NCI-H2227 (cell line): Measurements from ENCODE around the gene HERC3.

Source experiments
- DNase-seq: peaks from one replicate; lab custom pipeline; 2025; ENCODE audit not compliant: unreplicated experiment; lab: John Stamatoyannopoulos, UW

The HERC3 gene

DNA sequence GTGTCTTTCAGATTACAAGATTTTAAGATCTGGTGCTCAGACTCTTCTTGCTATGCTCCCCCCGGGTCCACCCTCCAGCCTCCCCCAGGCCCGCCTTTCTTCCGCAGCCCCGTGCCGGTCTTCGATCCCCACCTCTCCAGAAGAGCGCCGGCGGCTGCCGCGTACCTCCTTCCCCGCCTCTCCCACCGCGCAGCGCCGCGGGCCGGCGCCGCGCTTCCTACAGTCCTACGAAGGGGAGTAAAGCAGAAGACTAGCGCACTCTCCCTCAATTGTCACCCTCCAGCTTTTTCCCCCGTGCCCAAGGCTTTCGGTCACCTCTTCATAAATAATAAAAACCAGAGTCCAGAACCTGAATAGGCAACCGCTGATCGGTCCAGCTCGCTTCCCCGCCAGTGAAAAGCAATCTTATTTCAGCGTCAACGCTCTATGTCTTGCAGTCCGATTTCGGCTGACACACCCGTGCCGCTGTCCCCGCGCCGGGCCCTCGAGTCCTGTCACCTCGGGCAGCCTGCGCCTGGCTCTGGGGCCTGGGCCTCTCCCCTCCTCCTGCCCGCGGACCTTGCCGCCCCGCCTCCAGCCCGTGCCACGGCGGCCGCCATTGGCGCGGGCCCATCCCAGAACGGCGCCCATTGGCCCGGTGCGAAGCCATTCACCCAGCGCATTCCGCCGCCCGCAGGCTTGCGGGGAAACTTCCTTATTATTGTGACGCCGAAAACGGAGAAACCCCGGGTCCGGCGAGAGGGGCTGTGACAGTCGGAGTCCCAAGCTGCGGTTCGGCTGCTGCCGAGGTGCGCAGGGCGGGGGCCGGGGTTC lies at the start of gene HERC3:
HERC3 (plus strand) TSS at position 694 of the 813 bp plus-strand sequence. CDS start 13,344 bp downstream, outside the sequence.
- peak; percentile 88 for DNase-seq

DNA sequence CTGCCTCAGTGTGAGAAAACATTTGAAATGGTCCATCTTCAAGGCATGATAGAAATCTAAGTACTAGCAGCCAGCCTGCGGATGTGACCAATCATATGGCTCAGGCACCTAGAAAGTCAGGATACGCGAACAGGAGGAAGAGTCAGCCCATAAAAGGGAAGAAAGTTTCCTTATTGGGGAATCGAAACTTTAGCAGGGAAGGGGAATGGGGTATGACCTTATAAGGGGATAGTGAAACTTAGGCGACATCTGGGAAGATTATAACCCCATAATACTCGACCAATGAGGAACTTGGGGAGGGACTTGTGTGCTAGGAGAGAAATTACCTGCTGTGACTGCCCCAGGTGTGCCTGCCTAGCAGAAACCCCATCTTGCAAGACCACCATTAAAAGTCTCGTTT lies 42.5 kb upstream of the HERC3 start:
- DNase-seq: no peak

DNA sequence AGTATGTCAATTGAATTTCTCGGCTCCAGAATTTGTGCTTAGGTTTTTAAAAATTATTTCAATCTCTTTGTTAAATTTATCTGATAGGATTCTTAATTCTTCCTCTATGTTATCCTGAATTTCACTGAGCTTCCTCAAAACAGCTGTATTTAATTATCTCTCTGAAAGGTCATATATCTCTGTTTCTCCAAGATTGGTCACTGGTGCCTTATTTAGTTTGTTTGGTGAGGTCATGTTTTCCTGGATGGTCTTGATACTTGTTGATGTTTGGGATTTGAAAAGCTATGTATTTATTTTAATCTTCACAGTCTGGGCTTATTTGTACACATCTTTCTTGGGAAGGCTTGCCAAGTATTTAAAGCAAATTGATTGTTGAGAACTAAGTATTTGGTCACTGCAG lies 24.7 kb upstream of the HERC3 start:
- DNase-seq: no peak

DNA sequence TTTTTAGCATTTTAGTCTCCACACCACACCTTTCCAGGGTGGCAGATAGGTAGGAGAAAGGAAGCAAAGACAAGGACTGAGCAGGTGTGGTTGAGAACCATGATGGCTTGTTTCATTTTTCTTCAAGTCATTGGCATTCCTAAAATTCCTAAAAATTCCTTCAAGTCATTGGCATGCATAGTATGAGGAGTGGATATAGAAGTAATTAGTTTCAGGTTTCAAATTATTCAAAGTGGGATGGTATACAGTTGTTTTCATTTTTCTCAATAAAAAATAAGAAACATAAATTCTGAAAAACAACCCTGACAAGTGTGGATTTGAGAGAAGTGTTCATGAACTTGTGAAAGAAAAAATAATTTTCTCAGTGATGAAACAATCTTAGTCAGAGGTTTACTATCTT lies 22.3 kb upstream of the HERC3 start:
- DNase-seq: no peak

DNA sequence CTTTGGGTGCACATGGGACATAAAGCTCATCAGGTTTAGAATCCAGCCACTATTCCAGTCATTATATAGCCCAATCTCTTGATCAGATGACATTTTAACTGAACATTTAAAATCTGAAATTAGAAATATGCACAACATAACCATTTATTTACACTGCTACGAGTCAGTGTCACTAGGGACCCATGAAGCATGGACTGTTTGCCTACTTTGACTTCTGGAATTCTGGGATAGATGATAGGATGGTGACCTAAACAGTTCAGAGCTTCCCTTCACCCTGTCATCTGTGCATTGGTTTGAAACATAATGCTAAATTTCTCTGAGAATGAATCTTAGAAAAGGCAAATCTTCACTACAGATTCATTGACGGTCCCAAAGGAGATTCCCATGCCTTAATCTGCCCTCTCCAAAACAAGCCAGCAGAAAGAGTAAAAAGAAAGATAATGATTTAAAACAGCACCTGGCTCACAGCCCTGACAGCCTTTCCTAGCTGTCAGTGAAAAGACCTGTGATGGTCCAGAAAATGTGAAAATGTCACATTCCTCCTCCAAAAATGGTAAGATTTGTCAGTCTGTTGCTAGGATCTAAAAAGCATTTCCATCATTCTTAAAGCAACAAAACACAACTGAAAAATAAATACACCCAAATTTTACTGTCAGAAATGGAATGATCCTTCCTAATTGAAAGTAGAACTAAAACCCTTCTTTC lies 18.9 kb upstream of the HERC3 start:
- DNase-seq: no peak

DNA sequence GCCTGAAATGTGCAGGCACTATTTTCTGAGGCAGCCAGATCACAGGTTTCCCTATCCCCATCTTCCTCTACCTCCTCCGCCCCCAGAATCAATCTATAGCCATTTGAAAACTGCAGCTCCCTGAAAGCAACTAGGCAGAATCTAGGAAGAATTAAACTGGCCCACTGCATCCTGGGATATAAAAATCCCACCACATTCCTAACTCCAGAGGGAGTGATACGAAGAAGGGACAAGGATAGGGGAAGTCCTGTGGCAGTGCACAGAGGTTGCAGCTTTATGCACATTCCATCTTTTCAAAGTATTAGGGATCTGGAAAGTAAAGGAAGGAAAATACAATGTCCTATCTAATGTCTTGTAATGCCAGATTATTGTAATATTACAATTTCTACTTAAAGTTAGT lies 18.3 kb upstream of the HERC3 start:
- DNase-seq: no peak

DNA sequence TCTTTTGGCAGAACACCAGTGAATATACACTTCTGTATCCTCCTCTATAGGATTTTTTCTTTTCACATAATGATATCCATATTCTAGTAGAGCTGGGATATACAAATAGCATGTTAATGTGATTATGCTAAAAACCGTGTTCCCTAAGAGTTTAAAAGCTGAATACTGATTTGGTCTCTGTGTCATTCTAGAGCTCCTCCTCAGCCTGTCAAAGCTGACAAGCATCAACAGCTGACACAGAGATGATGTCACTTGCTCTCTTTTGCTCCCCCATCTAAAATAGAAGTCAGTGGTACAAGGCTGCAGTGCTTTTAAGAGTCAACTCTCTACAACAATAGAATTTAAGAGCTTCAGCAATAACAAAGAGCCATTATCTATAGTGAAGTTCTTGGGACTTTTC lies 17.1 kb upstream of the HERC3 start:
- no peak for DNase-seq

DNA sequence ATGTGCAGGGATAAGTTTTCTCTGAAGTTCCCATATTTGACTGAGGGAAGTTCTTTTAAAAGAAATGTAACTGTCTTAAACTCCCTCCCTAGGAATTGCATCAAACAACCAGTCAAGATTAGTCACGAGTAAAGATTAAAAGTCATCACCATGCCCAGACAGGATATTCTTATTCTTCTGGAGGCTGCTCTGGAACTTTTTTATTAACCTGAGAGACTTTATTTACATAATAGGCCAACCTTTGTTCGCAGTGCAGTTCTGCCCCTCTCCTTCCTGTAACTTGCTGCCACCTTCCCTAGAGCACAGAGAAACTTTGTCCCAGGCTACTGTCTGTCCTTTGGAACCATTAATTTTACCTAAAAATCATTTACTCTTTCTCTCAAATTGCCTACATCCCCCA lies 9.8 kb upstream of the HERC3 start:
- no peak for DNase-seq

DNA sequence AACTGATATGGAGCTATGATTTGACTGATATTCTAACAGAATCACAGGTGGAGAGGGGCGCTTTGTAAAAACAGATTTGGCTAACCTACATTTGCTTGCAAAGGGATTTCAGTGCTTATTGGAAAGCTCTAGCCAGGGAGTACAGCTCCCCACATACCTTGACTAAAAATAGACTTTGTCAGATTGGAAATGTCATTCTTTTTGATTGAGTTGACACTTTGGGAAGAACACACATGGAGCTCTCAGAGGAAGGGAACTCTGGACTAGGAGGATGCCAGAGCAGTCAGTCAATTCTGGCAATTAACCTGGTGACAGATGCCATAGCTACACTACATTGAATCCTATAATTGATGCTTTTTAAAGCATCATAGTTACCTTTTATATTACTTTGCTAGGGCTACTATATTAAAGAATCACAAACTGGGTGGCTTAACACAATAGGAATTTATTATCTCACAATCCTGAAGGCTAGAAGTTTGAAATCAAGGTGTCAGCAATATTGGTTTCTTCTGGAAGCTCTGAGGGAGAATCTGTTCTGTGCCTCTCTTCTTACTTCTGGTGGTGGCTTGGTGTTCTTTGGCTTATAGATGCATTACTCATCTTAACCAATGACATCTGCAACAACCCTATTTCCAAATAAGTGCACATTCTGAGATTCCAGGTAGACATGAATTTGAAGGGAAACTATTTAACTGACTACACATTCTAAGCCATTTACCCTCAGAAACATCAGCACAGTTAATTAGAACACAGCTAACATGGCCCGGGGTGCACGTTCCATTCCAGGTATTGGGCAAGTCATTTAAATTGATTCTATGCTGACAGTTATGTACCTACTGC lies 8.4 kb upstream of the HERC3 start:
- DNase-seq: no peak

DNA sequence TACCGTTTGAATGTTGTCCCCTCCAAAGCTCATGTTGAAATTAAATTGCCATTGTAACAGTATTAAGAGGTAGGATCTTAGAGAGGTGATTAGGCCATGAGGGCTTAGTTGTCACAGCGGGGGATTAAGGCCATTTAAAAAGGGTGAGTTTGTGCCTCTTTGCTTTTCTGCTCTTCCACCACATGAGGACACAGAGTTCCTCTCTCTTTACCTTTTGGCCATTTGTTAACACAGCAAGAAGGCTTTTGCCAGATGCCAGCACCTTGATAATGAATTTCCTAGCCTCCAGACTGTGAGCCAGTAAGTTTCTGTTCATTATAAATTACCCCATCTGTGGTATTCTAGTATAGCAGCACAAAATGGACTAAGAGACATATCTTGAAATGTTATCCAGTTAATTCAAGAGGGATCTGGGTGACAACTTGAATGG lies 7.8 kb upstream of the HERC3 start:
- no peak for DNase-seq

DNA sequence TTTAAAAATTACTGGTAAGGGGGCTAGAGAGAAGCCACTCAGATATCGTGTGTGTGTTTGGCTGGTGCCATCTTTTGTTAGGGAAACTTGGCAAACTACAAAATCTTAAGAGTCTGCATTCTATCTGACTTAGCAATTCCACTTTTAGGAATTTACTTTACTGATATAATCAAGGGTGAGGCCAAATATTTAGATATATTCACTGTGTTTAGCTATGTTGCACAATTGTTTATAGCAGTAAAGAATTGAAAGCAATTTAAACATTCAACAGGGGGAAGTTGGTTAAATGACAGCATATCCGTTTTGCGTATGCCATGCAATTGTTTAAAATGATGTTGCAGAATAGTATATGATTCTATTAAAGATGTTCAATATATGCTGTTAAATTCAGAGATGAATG lies 6.4 kb upstream of the HERC3 start:
- DNase-seq: no peak

DNA sequence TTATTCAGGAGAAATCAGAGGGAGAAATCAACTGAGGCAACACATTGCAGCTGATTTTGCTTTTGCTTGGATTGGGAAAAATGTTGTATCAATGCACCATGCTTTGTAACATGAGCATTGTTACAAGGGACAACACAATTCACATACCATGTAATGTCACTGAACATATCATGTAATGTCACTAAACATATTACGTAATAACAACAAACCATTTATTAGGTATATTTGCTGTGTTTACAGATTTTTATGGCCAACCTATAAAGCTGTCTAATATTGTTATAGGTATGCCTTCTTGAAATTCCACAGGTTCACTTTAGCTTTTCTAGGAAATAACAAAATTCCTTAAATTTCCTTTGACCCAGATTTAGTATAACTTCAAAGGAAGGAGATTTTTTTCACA lies 5.0 kb upstream of the HERC3 start:
- no peak for DNase-seq

DNA sequence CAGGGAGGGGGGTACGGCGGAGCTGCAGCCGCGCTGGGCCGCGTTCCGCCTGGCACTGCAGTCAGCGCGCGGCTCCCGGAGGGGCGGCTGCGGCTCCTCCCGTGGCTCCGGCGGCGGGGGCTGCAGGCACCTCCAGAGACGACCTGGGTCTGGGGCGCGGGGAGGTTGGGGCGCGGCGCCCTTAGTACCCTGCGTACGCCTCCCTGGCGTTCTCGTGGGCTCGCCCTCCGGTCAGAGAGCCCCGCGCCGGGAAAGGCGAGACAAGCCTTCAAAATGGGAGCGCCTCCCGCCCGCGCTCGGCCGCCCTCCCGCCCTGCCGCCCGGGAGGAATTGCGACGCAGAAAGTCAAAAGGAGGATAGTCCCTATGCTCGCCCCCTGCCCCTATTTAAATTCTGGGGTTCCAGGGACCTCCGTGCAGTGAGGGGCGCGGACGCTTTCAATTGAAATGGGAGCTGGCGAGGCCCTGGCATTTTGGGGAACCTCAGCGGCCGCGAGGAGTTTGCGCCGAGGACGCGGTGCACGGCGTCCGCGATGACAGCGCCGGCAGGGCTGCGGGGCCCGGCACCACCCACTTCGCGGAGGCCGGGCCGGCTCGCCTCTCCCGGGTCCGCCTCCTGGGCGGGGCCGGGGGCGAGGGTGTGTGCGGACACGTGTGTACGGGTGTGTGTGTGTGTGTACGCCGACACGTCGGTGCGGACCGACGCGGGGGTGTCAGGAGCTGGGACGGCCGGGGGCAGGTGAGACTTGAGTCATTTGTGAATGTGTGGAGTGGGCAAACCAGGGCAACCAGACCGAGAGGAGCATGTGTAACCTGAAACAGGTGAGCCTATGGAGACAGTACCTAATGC lies 544 bp downstream of the HERC3 start:
- DNase-seq: peak; percentile 85

DNA sequence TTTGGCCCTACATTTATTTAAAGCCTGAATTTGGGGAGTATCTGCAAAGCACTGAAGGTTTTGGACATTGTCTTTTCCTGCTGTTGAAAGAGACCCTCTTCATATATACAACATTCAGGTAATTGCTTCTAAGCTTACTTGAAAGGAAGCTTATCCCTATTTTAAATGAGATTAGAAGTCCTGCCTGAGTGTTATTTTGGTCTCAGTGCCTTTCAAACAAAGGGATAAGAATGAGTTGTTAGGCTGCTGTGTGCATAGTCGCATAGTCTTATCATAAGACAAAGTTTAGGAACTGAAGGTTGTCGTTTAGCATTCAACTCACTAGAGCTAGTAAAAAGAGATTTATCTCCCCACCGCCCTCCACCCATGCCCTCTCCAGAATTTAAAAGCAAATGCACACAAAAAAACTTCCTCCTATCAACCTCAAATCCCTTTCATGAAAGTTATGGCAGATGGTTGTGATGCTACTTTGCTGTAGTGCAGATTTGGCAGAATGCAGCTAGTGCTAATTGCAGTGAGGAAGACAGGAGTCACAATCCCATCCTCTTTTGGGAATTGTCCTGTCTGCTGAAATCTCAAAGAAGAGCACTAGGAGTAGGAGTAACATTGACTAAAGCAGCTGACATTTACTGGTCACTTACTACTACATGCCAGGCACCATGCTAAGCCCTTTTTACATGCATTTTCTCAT lies 5.8 kb downstream of the HERC3 start:
- no peak for DNase-seq

DNA sequence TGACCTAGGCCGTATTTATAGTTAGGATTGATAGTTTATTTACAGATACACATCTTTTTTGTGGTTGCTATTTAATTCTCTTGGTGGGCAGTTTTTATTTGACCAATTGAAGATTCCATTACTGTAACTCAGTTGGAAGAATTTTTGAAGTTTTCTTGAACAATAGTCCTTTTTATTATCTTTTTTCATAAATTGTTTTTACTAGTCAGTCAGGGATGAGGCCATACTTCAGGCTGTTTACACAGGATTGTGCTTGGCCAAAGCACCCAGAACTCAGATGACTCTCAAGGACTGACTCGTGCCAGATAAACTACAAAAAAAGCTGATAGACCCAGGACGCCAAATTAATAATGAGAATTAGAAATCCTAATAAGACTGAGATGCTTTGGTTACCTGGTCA lies 7.0 kb downstream of the HERC3 start:
- DNase-seq: no peak

DNA sequence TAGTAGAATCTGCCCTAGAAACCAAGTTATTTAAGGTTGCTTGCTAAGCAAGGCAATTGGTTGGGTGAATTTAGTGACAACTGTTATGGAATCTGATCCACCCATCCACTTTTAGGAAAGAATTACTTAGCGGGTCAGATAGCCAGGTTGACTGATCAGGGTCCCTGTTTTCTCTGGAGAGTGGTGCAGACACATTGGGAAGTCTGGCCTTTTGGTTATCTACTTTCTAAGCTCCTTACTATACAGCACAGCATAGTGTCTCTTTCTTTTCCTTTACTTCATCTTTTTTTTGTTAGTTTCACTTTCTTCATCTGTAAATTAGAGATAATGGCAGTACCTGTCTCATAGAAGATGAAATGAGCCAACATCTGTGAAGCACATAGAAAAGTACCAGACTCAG lies 7.4 kb downstream of the HERC3 start:
- no peak for DNase-seq

DNA sequence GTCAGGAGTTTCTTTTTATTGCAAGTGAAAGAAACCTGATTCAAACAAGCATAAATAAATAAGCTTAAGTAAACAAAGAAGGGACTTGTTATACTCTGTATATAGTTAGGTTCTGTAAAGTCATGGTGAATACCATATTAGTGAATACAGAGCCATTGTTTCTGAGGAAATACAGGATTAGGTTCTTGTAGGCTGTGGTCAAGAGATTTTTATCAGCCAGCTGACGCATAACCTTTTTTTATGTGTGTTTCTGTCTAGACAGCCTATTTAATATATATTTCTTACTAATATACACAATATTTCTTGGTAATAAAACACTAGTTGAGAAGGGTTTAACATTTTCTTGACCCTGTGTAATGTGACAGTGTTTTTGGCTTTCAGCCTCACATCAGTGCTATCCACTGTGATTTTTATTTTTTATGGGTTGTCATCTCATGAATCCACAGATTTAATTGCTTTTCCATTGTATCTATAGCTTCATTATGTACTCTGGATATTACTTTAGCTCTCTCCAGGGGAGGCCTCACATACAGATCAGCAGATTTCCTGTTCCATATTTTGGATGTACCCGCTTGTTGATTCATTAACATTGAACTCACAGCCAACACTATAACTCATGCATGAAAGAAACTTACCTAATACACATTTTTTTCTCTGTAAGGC lies 8.0 kb downstream of the HERC3 start:
- no peak for DNase-seq

DNA sequence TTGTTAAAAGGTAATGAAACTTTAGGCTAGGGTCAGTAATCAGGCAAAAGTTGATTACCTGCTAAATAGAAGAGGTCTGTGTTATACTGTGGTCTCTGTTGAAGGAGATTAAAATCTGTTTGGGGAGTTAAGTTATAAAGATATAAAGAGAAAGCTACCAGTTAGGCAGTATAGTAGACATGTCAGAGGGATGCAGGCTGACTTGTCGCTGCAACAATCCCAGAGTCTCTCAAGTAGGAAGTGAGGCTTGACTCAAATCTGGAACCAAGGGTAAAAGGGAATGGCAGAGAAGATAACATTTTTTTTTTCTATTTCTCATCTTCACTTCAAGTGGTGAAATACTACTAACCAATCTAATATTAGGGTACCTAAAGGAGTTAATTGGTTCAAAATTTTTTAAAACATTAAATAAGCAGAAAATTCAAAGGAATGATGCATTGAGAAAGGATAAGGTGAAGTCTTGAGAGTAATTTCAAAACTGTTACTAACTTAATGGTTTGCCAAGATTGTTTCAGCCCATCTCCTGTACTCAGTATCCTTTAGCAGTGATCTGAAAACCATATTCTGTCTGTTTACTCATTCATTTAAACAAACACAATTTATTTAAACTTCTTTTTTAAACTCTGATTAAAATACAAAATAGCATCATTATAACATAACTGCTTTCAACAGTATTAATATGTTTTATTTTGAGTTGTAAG lies 12.8 kb downstream of the HERC3 start:
- DNase-seq: no peak

DNA sequence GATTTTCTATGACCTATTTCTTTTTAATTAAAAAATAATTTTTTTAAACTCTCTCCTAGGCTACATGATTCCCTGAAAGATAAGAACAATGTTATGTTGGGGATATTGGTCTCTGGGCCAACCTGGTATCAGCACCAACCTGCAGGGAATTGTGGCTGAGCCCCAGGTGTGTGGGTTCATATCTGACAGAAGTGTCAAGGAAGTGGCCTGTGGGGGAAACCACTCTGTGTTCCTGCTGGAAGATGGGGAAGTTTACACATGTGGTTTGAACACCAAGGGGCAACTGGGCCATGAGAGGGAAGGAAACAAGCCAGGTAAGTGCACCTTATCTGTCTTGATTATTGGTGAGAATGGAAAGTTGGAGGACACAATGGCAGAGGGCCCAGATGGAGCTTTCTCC lies 13.5 kb downstream of the HERC3 start:
- no peak for DNase-seq
